Measurements from ENCODE around the gene BTBD9.

Gene BTBD9

DNA sequence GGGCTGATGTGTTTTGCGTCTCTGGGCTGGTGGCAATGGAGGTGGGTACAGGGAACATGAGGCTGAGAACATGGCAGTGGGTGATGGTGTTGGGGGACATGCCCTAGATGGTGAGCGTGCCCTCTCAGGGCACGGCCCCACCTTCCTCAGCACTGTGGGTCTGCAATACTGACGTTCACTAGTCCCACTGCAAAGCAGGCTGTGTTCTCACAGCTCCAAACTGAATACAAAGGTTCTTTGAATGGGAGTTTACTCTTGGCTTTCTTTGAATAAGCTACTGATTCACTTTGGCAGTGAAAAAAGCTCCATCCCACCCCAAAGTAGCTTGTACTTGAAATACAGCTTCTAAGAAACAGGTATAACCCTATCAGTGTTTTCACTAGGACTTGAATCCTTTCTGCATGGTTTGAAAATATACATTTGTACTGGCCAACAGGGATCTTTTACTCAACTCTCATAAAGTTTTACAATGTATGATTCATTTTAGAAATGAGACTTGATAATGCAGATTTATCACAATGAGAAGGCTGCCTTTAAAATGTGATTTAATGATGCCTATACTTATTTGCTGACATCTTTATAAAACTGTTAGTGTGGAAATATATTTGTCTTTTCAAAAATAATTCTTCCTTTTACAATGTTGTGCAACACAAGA is 419.5 kb downstream of the BTBD9 start:
- no peak for DNase-seq

DNA sequence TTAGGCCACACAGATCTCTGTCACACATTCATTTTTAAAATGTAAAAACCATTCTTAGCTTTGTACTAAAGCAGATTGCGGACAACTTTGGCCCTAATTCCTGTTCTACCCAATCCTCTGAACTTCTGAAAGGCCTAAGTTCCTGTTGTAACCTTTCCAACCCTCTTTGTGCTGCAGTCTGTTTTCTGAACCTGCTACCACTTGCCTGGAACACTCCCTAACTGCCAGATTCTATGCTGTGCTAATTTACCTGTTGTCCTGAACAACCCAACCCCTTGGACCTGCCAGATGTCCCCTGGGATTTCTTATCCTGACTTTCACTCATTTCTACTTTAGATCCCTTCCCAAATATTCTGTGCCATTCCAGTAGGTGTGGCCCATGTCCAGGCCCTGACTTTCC is 421.5 kb downstream of the BTBD9 start:
- no peak for DNase-seq

DNA sequence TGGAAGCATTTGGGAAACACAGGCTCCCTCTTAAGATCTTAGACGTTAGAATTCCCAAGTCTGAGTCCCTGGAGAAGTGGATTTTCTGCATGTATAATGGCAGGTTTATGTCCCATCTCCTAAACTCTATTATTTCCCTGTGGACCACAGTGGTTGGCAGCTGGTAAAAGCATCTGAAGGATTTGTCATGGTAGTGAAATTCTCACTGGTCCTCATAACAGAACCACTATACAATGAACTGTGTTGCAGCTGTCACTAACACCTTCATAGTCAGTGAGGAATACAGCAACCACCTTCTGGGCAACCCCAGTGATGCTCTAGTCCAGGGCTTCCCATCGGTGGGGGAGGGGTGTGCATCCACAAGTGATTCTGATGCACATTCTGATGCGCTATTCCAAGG is 423.3 kb downstream of the BTBD9 start:
- no peak for DNase-seq

GRCh38 chr6:38215651-38216311 is 423.9 kb downstream of the BTBD9 start:
- no peak for DNase-seq

DNA sequence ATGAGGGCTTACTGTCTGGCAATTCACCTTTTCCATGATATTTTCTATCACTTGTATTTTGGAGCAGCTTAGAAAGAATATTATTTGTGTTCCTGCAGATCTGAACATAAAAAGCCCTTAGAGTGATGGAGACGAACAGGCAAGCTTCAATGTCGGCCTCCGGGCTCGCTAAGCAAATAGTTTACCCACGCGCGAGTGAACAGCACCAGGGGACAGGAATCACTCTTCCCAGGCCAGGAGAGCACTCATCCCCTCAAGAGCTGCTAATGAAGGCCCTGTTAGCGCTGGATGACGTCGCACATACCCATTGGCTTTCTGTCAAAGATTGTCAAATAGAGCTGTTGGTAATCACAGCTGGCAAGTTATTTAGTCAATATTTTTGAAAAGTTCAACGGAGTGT is 424.5 kb downstream of the BTBD9 start:
- no peak for DNase-seq

- no peak for DNase-seq
These were observed 425.6 kb downstream of the BTBD9 start for GRCh38 chr6:38214159-38214558.

DNA sequence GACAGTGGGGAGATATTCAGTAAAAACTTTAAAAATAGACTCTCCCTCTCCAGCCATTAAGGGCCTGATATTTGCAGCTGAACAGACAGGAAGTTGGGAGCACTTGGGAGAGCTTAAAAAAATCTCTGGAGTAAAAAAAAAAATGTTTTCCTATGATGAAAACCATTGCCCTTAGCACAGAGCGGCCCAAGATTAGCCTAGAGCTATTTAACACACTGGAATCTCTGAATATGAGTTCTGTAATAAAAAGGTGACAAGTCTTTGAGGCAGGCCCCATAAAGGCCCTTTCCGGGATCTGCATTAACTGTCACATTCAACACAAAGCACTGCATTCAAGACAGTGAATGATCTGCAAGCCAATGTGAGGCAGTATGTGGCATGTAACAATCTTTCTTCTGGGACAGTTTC is 426.5 kb downstream of the BTBD9 start:
- DNase-seq = no peak

DNA sequence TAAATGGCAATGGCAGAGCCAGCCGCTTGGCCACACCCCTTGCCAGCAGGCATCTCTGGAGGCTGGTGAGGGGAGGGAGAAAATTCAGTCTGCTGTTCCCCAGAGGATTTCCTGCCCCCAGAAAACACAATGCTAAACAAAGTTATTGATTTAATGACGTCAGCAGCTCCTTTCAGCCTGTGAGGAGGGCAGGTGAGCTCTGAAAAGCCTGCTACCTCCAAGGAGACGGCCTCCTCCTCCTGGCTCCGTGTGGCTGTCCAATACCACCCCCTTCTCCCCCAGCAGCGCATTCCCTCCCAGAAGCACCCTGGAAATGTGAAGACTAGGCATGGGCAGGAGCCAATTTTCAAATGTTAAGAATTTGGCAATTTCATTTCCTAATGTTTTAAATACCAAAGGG is 427.1 kb downstream of the BTBD9 start:
- DNase-seq = no peak

- DNase-seq = no peak
These were observed 427.6 kb downstream of the BTBD9 start for GRCh38 chr6:38212116-38212515.

DNA sequence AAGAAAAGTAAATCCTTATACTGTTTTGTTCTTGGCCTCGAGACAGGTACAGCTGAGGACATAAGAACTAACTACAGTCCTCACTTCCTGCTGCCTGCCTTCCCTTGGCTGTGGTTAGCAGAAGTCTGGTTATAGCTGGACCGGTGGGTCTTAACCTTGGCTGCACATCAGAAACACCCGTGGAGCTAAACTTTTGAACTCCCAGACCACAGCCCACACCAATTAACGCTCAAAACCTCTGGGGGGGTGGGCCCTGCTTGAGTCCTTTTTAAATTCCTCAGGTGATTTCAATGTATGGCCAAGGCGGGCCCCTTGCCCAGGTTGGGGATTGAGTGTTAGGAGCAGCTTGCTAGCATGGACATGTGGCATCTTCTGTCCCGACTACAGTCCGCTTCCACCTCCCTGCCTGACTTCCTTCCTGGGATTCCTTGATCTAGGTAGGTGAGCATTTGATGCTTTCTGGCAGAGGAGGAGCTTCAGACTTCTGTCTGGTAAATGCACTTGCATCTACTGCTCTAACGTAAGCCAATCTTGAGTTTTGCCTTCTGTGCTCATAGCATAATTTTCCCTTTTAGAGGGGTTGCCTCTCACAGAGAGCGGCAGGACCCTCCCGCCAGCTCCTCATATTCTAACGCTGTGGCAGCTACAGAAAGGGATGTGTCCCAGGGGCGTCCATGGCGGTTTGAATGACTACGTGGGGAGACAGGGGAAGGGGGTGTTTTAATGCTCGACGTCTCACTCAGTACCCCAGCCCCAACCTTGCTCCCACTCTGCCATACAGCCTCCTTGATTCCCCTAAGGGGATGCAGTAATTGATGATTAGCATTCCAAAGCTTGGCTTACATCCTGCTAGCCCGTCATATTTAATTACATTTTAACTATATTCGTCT is 430.1 kb downstream of the BTBD9 start:
- no peak for DNase-seq

DNA sequence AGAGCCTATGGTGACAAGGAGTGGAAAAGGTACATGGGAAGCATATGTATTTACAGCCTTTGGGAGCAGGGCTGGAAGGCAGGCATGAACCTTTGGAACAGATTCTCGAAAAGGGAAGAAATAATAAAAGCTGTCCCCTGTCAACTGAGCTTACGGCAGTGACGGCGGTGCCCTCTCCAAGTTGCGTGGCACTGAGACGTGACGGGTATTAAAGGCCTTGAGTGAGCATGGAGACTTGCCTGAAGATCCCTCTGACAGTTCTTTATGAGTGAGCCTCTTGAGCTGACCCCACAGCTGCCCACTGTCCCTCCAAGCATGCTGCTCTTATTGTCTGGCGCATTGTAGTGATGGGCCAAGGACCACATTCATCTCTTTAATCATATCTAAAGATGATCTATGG is 431.7 kb downstream of the BTBD9 start:
- no peak for DNase-seq

DNA sequence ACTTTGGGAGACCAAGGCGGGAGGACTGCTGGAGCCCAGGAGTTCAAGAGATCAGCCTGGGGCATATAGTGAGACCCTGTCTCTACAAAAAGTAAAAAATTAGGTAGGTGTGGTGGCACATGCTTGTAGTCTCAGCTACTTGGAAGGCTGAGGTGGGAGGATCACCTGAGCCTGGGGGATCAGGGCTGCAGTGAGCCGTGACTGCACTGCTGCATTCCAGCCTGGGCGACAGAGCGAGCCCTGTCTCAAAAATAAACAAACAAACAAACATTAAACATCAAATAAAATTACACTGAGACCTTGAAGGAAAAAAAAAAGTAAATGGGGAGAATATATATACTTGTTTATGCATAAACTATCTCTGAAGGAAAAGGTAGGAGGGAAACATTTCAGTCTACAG is 432.4 kb downstream of the BTBD9 start:
- no peak for DNase-seq

DNA sequence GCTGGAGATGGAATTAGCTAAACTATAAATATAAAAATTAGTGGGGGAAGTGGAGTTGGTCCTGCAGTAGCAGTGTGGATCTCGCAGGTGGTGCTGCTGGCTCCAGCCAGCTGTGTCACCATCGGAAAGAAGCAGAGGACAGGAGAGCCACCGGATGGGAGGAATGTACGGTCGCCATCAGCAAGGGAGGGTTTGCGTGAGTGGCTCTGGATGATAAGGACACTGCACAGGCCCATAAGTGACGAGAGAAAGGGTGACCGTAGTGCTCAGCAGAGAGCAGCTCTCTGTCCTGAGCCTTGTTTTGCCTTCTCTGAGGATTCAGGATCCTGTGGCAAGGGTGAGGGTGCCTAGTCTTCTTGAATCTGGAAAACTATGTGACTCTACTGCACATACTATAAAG is 441.5 kb downstream of the BTBD9 start:
- DNase-seq = no peak

DNA sequence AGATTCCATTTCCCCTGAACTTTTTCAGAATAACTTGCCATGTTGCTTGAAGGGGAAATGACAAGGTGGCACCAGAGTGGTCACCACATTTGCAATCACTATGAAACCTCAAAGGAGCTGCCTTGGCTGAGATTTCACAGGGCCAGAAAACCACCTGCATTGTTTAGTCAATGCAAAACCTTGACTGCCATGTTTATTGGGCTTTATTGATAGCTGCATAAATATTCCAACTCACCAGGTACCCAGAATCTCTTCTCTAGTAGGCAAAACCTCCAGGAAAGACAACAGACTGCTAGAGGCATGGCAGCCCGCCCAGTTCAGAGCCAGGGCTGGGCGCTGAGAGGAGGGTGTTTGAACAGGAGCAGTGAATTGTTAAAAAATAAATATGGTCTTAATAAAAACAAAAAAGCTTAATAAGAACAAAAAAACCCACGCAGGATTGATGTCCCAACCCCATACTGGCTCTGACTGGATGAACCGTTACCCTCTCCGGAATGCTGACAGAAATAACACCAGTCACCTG is 444.6 kb downstream of the BTBD9 start:
- no peak for DNase-seq

DNA sequence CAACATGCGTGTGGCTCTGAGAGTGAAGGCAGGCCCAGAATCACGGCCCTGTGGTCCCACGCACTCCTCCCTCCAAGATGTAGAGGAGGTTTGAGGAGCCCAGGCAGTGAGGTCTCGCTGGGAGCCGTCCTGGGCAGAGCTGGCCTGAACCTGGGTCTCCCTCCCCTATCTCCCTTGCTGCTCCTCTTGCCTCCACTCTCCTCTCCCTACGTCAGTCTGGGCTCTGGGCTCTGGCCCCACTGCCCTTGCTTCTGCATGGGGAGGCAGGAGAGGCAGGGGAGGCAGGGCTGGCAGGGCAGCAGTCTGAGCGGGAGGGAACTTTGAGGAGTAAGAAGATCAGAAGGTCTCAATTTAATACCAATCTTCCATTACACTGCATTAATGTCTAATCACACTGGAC is 445.1 kb downstream of the BTBD9 start:
- no peak for DNase-seq

DNA sequence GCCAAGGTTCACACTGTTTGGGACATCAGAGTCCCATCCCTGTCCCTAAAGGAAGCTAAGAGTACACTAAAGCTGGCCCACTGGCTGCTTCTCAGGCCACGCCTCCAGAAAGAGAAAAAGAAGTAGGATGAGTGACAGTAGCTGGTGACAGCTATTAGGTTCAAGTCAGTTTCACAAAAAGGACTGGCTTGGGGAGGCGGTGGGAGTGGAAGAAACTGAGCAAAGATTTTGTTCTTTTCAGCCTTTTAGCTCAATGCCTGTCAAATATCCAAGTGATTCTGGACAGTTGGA is 445.5 kb downstream of the BTBD9 start:
- DNase-seq = no peak

DNA sequence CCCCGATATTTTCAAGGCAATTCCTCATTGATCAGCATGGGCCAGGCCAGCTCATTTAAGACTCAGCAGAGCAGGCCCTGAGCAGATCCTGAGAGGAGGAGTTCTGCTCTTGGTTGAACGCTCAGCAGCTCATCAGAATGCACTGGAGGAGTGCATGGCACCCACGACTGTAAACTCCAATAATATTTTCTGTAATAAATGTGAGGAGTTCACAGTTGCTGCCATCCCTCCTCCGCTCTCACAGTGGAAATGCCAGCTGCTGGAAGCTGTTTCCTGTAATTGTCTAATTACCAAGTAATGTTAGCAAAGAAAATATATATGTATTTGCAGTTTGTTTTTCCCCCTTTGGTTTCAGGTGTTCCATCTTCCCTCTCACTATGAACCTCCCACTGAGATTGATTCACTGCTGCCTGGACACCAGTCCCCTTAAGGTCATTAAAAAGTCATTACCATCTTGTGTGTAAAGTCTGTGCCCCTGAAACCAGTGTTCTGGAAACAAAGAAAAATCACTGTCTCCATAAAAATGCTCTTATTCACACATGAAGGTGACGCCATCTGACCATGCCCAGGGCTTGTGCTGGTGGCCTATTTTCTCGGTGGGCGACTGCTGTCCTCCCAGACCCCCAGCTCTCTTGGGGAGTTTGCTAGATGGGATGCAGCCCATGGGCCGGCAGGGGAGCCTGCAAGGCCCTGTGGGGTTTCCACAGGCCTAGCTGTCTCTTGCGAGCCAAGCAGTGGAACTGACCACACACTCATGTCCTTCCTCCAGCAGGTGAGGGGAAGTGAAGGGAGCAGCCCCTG is 446.0 kb downstream of the BTBD9 start:
- DNase-seq = no peak

GRCh38 chr6:38193051-38193450 is 446.7 kb downstream of the BTBD9 start:
- no peak for DNase-seq

GRCh38 chr6:38192487-38192886 is 447.2 kb downstream of the BTBD9 start:
- DNase-seq = no peak

- no peak for DNase-seq
These were observed 447.7 kb downstream of the BTBD9 start for GRCh38 chr6:38192011-38192410.

DNA sequence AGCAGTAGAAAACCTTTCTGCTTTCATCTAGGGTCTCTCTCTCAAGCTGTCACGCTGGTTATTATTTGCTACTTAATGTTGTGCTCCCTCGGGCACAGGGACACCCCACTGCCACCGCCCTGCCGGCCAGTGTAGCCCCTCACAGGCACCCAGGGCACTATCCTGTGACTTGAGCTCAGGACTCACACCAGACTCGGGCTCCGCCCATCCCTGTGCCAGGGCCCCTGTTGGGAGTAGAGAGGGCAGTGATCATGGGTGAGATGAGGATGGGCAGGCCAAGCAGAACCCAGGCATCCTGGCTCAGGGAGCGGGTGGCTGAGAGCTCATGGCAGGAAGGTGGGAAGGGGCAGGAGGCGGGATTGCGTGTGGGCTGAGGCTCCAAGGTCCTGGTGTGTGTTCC is 448.3 kb downstream of the BTBD9 start:
- DNase-seq = no peak

DNA sequence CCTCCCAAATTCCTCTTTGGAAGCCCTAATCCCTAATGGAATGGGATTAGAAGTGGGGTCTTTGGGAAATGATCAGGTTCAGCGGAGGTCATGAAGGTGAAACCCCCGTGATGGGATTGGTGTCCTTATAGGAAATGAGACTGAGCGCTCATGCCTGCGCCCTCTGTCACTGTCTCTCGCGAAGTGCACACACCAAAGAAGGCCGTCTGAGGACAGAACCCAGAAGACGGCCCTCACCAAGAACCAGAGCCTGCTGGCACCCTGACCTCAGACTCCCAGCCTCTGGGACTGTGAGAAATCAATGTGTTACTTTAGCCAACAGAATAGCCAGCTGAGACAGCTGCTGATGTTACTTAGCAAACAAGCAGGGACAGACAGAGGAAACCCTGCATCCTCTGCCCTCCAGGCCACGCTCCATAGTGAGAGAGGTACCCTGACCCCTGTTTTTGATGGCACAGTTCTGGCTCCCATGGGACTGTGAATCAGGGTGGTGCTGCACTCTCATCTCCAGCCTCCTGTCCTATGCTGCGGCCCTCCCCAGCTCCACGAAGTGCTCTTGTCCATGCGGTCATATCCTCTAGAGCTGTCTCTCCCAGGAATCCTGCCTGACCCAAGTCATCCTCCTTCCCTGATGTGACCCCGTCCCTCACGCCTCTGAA is 450.9 kb downstream of the BTBD9 start:
- DNase-seq = no peak

All from stimulated activated CD4-positive, alpha-beta T cell treated with anti-CD3 and anti-CD28 coated beads, Interleukin-4, amount 100 ng/mL, for 24 hours (primary cell).